Lower lobe of right lung (tissue), 2 donors: ENCODE measurements around the gene ROPN1. TPM values are rescaled to one million over a fixed set of nuclear protein-coding genes. Genes with fewer than 3 reads are reported as not detected.

Source experiments
- ATAC-seq, 2 donors: fragments of 200-7000 bp; cut with Tn5 transposase; one replicate each; pipeline ENCODE4 v1.9.1; 2020 to 2022; ENCODE audit warnings: mild to moderate bottlenecking in 2 of 2, moderate library complexity in 2 of 2
- DNase-seq: peaks from one replicate; pipeline ENCODE4 v3.0.0-alpha.2; 2020
- H3K27ac ChIP-seq: fragments of 200-600 bp; one replicate; pipeline ENCODE4 v1.8.0; 2022
- H3K27me3 ChIP-seq: fragments of 200-600 bp; one replicate; pipeline ENCODE4 v1.8.0; 2022; ENCODE audit warnings: low read depth
- H3K36me3 ChIP-seq: fragments of 200-600 bp; one replicate; pipeline ENCODE4 v1.8.0; 2022; ENCODE audit warnings: mild to moderate bottlenecking
- H3K4me1 ChIP-seq: fragments of 200-600 bp; one replicate; pipeline ENCODE4 v1.8.0; 2022
- H3K4me3 ChIP-seq: fragments of 200-600 bp; one replicate; pipeline ENCODE4 v1.8.0; 2022; ENCODE audit warnings: mild to moderate bottlenecking
- H3K9me3 ChIP-seq: fragments of 200-600 bp; one replicate; pipeline ENCODE4 v1.8.0; 2022
- CTCF ChIP-seq: fragments of 200-600 bp; IDR thresholded peaks from one replicate; pipeline ENCODE4 v1.8.0; 2022; ENCODE audit warnings: antibody characterized with exemption, mild to moderate bottlenecking
- intact Hi-C: fragments of 100-400 bp; cut with DNase I; formaldehyde crosslinking; loops from one replicate; pipeline ENCODE4 v1.11.0; 2022
- total RNA-seq: library from RNA; stranded (reverse); fragmentation: NEBNext Ultra II Directional; extraction: Animal tissue kit (Norgen Biotek cat#: 25700); gene quantifications from one replicate; pipeline ENCODE4 v1.2.1, GENCODE V29; 2021
- donor health status: DM: no; HTN: yes; CAD: no; lungs with severe emphysema.

ROPN1 gene
- total RNA-seq, 1 donor from 2014 or later: not detected

DNA sequence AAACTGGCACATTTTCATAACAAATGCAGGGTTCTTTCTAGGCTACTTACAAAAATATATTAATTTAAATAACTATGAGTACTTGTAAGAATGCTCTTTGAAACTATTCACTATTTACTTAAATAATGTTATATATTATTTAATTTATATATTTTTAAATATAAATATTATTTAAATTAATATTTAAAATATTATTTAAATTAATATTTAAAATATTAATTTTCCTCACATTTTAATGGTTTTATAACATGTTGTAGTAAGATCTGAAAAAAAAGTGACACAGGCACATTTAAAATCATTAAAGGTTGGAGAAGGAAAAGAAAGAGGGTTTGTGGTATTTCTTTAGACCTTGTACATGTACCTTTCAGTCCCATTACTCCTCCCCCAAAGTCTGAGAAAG, 65.5 kb downstream of the ROPN1 start:
- Histone ChIP-seq H3K4me1 (no peaks in the 10 kb centered on the region), H3K27me3 (no peaks in the 10 kb centered on the region), H3K4me3 (no peak overlapping the region), H3K36me3 (peaks cover 17% of the 10 kb centered on the region), H3K9me3 (peaks cover 7% of the 10 kb centered on the region), H3K27ac (no peak overlapping the region)
- no peak for TF ChIP-seq CTCF
- intact Hi-C loops: no loop called here
- DNase-seq: no peak
- no peak for ATAC-seq

DNA sequence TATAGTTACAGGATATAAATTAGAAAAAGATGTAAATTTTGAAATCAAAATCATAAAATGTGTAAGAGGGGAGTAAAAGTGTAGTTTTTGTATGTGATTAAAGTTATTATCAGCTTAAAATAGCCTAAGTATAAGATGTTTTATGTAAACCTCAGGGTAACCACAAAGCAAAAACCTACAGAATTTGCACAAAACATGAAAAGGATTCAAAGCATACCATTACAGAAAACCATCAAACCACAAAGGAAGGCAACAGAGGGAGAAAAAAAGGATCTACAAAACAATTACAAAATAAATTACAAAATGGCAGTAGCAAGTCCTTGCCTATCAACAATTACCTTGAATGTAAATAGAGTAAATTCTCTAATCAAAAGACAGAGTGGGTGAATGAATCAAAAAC, 71.1 kb downstream of the ROPN1 start:
- Histone ChIP-seq H3K36me3 (peaks cover 2% of the 10 kb centered on the region), H3K4me3 (no peak overlapping the region), H3K4me1 (no peaks in the 10 kb centered on the region), H3K9me3 (peaks cover 22% of the 10 kb centered on the region), H3K27ac (no peak overlapping the region), H3K27me3 (no peaks in the 10 kb centered on the region)
- intact Hi-C loops: no loop called here
- DNase-seq (no peak), ATAC-seq (no peak)
- TF ChIP-seq CTCF: no peak

- TF ChIP-seq CTCF: no peak
- no peak for ATAC-seq
- Histone ChIP-seq H3K4me1 (no peaks in the 10 kb centered on the region), H3K9me3 (peaks cover 22% of the 10 kb centered on the region), H3K27ac (no peak overlapping the region), H3K27me3 (no peaks in the 10 kb centered on the region), H3K4me3 (no peak overlapping the region), H3K36me3 (peaks cover 5% of the 10 kb centered on the region)
- intact Hi-C loops: no loop called here
- no peak for DNase-seq
These were observed 71.5 kb downstream of the ROPN1 start for GRCh38 chr3:123920383-123920782.

- intact Hi-C loops: no loop called here
- TF ChIP-seq CTCF: no peak
- Histone ChIP-seq H3K27me3 (no peaks in the 10 kb centered on the region), H3K4me3 (no peak overlapping the region), H3K9me3 (peaks cover 22% of the 10 kb centered on the region), H3K36me3 (peaks cover 10% of the 10 kb centered on the region), H3K4me1 (no peaks in the 10 kb centered on the region), H3K27ac (no peak overlapping the region)
- no peak for DNase-seq
- ATAC-seq: no peak
These were observed 72.6 kb downstream of the ROPN1 start for GRCh38 chr3:123919353-123919752.

Other genes with a start within 250 kb of the ROPN1 start
- gene MYLK, start 107.8 kb downstream of the ROPN1 start, total RNA-seq: 156 TPM
- gene CCDC14, start 30.9 kb downstream of the ROPN1 start, total RNA-seq: 36.8 TPM
- gene KALRN, start 41.2 kb upstream of the ROPN1 start, total RNA-seq: 15.4 TPM